A549 treated with CpdA at 1 μM for 4 hours (cell line): ENCODE data around the gene RNMT. TPM values are rescaled to one million over a fixed set of nuclear protein-coding genes. Genes with fewer than 3 reads are reported as not detected.

Experiments used
- total RNA-seq: library from RNA; stranded (reverse); fragments of 200-300 nt; extraction: Qiagen RNA extraction; gene quantifications from 5 replicates; pipeline ENCODE4 v1.2.3, GENCODE V29; 2022; ENCODE audit warnings: low read depth

The RNMT gene
- 18.2 to 23.4 TPM (median 20.3 TPM) in 5 replicates for total RNA-seq

DNA sequence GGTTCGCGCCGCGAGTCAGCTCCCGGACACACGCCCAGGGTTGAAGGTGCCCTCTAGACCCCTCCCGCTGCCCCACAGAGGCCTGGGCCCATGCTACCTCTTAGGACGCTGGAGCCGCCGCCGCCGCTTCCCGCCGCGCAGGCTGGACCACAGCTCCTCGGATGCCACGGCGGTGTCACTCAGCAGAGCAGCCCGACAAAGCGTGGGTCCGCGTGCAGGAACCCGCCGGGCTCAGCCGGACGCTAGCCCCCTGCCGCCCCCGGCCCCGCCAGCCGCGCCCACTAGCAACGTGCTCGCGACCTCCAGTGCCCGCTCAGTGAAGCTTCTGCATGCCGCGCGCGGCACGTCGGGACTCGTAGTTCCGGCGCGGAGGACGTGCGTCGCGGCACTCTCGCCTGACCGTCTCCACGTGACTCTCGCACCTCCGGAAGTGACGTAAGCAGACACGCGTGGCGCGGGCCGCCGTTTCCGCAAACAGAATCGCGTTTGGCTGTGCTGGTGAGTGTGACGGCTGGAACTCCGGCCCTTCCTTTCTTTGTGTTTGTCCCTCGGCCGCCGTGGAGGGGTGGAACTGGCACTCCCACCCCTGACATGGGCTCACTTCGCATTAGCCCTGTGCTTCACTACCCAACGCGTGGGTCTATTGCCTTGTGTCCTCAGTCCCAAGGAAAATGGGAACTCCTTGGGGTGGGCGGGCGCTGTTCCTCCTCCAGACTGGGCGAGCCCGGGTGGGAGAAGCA, at the start of gene RNMT, which contains the start of gene FAM210A:
TSS of gene RNMT (plus strand) at position 442 of the 740 bp plus-strand sequence. CDS start 4,845 bp downstream, outside the sequence.
TSS of gene FAM210A (minus strand) at position 327 of the 740 bp plus-strand sequence. CDS start 44,481 bp downstream, outside the sequence.

Other genes with a start within 250 kb of the RNMT start
- gene FAM210A, start 115 bp upstream of the RNMT start, total RNA-seq: 23.2 to 26.8 TPM (median 24.2 TPM) in 5 replicates
- gene MC5R, start 97.5 kb downstream of the RNMT start, total RNA-seq: not detected in 5 replicates
- not detected in 5 replicates for gene MC2R, start 188.9 kb downstream of the RNMT start, total RNA-seq